ENCODE measurements around the gene AMT.

AMT gene

GRCh38 chr3:49387721-49388120 is 34.6 kb downstream of the AMT start:
- TF ChIP-seq GATA3 (IDR thresholded peaks at IDR 0.05; ENCODE audit: low read depth, low read length), result no peak
- TF ChIP-seq GATA2 (IDR thresholded peaks at IDR 0.05; ENCODE audit: low read depth, low read length), result no peak

DNA sequence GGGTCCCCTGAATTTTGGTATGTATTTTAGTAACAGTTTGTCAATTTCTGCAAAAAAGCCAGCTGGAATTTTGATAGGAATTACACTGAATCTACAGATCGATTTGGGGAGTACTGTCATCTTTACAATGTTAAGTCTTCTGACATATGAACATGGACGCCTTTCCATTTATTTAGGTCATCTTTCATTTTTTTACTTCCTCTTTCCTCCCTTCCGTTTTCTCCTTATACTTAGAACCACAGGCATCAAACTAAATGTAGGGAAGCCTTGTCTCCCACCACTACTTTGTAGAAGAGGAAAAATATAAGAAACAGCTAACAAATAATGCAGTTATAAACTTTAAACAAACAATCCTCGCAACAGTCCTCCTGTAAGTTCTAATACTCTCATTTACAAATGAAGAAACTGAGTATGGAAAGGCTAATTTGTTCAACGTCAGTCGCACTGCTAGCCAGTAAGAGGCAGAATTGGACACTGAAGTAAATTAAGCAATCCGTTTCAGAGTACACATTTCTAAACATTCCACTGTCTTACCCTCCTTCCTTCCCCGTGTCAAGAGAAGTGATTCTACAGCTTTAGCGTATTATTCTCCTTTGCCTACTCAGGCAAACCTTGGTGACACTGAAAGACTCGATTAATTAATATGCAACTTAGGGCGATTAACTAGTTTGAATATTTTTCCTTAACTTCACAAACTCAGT is 36.1 kb downstream of the AMT start:
- TF ChIP-seq GATA2 (IDR thresholded peaks at IDR 0.05; ENCODE audit: low read depth, low read length), result no peak
- TF ChIP-seq GATA3 (IDR thresholded peaks at IDR 0.05; ENCODE audit: low read depth, low read length), result no peak

GRCh38 chr3:49385617-49386016 is 36.7 kb downstream of the AMT start:
- TF ChIP-seq GATA3 (IDR thresholded peaks at IDR 0.05; ENCODE audit: low read depth, low read length) (no peak), GATA2 (IDR thresholded peaks at IDR 0.05; ENCODE audit: low read depth, low read length) (no peak)

- no peak for TF ChIP-seq GATA2 (IDR thresholded peaks at IDR 0.05; ENCODE audit: low read depth, low read length)
- no peak for TF ChIP-seq GATA3 (IDR thresholded peaks at IDR 0.05; ENCODE audit: low read depth, low read length)
Measured at GRCh38 chr3:49383387-49383786, 38.9 kb downstream of the AMT start.

DNA sequence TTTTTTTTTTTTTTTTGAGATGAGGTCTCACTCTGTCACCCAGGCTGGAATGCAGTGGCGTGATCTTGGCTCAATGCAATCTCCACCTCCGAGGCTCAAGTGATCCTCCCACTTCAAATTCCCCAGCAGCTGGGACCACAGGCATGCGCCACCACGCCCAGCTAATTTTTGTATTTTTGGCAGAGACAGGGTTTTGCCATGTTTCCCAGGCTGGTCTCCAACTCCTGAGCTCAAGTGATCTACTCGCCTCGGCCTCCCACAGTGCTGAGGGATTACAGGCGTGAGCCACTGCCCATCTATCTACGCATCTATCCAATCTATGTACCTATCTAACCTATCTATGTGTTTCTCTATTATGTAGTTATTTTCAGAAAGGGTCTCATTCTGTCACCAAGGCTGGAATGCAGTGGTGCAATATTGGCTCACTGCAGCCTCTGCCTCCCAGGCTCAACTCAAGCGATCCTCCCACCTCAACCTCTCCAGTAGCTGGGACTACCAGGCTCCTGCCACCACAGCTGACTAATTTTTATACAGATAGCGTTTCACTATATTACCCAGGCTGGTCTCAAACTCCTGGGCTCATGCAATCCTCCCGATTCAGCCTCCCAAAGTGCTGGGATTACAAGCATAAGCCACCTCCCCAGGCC is 43.9 kb downstream of the AMT start:
- TF ChIP-seq GATA2 (IDR thresholded peaks at IDR 0.05; ENCODE audit: low read depth, low read length), result no peak
- TF ChIP-seq GATA3 (IDR thresholded peaks at IDR 0.05; ENCODE audit: low read depth, low read length), result no peak

- no peak for TF ChIP-seq GATA2 (IDR thresholded peaks at IDR 0.05; ENCODE audit: low read depth, low read length)
- no peak for TF ChIP-seq GATA3 (IDR thresholded peaks at IDR 0.05; ENCODE audit: low read depth, low read length)
Measured at GRCh38 chr3:49377483-49377882, 44.8 kb downstream of the AMT start.

- TF ChIP-seq GATA2 (IDR thresholded peaks at IDR 0.05; ENCODE audit: low read depth, low read length), result no peak
- no peak for TF ChIP-seq GATA3 (IDR thresholded peaks at IDR 0.05; ENCODE audit: low read depth, low read length)
Measured at GRCh38 chr3:49371946-49372345, 50.3 kb downstream of the AMT start.

- no peak for TF ChIP-seq GATA3 (IDR thresholded peaks at IDR 0.05; ENCODE audit: low read depth, low read length)
- no peak for TF ChIP-seq GATA2 (IDR thresholded peaks at IDR 0.05; ENCODE audit: low read depth, low read length)
Measured at GRCh38 chr3:49370585-49371290, 51.5 kb downstream of the AMT start.

Data from SH-SY5Y (cell line).